Measurements from ENCODE around the gene SENP5. TPM values are rescaled to one million over a fixed set of nuclear protein-coding genes. Genes with fewer than 3 reads are reported as not detected.
"Not testable (repeated sequence)": the region's sequence is repeated elsewhere in the genome, so short reads cannot be mapped to it uniquely, and the experiment has no call there.

SENP5 gene
- total RNA-seq = 10 to 100 TPM; 15.8 to 41.6 (median 23.9) TPM
- 10 to 100 TPM in 1 of 3 donors, 1 to 10 TPM in 2; 9.1 to 12.3 (median 10.0) TPM for polyA plus RNA-seq
- long read RNA-seq, donor 1, full-length matches to known transcripts = 3 of 44 reads
- long read RNA-seq, donor 1, partial matches to known transcripts = 41 of 44 reads
- long read RNA-seq, donor 1, other reads (novel, unspliced or antisense) = 0 of 44 reads
- long read RNA-seq, donor 2, full-length matches to known transcripts = 1 of 1 reads
- long read RNA-seq, donor 2, partial matches to known transcripts = 0 of 1 reads
- long read RNA-seq, donor 2, other reads (novel, unspliced or antisense) = 0 of 1 reads
- long read RNA-seq, donor 3, partial matches to known transcripts = 6 of 8 reads
- long read RNA-seq, donor 3, other reads (novel, unspliced or antisense) = 0 of 8 reads
- long read RNA-seq, donor 4, partial matches to known transcripts = 0 of 20 reads
- long read RNA-seq, donor 4, other reads (novel, unspliced or antisense) = 20 of 20 reads
- long read RNA-seq, donor 5, full-length matches to known transcripts = 3 of 4 reads
- long read RNA-seq, donor 5, partial matches to known transcripts = 0 of 4 reads
- long read RNA-seq, donor 5, other reads (novel, unspliced or antisense) = 1 of 4 reads
- long read RNA-seq, donor 6, partial matches to known transcripts = 0 of 7 reads
- long read RNA-seq, donor 6, other reads (novel, unspliced or antisense) = 7 of 7 reads
- long read RNA-seq, donor 7, full-length matches to known transcripts = 1 of 1 reads
- long read RNA-seq, donor 7, partial matches to known transcripts = 0 of 1 reads
- long read RNA-seq, donor 7, other reads (novel, unspliced or antisense) = 0 of 1 reads
- long read RNA-seq, donor 8, full-length matches to known transcripts = 3 of 12 reads
- long read RNA-seq, donor 8, partial matches to known transcripts = 9 of 12 reads
- long read RNA-seq, donor 8, other reads (novel, unspliced or antisense) = 0 of 12 reads
- long read RNA-seq, donor 9, full-length matches to known transcripts = 1 of 1 reads
- long read RNA-seq, donor 9, partial matches to known transcripts = 0 of 1 reads
- long read RNA-seq, donor 9, other reads (novel, unspliced or antisense) = 0 of 1 reads
- long read RNA-seq, donor 10, partial matches to known transcripts = 0 of 2 reads
- long read RNA-seq, donor 10, other reads (novel, unspliced or antisense) = 0 of 2 reads

GRCh38 chr3:196867507-196868296, at the start of gene SENP5:
TSS of gene SENP5 (plus strand) at chr3:196867920. CDS start at chr3:196885182, 17,262 bp downstream.
- H3K4me1 ChIP-seq (replicated peaks in 1 of 2) = peaks cover 9 to 22% of the 10 kb centered on the region in 2 donors
- H3K9me3 ChIP-seq (replicated peaks in 1 of 3) = no peaks in the 10 kb centered on the region
- H3K36me3 ChIP-seq (replicated peaks in 1 of 2) = no peaks in the 10 kb centered on the region
- 1 to 2% (median 2%) methylated on average over 16 to 93 of the region's 93 CpGs for WGBS, 4 donors
- TF ChIP-seq POLR2A (IDR thresholded peaks at IDR 0.05) = peak; percentile 97
- TF ChIP-seq, protein P1, sequence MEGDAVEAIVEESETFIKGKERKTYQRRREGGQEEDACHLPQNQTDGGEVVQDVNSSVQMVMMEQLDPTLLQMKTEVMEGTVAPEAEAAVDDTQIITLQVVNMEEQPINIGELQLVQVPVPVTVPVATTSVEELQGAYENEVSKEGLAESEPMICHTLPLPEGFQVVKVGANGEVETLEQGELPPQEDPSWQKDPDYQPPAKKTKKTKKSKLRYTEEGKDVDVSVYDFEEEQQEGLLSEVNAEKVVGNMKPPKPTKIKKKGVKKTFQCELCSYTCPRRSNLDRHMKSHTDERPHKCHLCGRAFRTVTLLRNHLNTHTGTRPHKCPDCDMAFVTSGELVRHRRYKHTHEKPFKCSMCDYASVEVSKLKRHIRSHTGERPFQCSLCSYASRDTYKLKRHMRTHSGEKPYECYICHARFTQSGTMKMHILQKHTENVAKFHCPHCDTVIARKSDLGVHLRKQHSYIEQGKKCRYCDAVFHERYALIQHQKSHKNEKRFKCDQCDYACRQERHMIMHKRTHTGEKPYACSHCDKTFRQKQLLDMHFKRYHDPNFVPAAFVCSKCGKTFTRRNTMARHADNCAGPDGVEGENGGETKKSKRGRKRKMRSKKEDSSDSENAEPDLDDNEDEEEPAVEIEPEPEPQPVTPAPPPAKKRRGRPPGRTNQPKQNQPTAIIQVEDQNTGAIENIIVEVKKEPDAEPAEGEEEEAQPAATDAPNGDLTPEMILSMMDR (IDR thresholded peaks at IDR 0.05) = no peak
- DNase-seq = peak; percentile 89 to 94 (median 91)
- H3K27ac ChIP-seq = peak within 1 kb of the TSS; percentile 80 to 99 (median 97)
- peak within 1 kb of the TSS; percentile 75 to 100 (median 94) for H3K4me3 ChIP-seq
- intact Hi-C loops (cut with DNase I) = no loop called here
- no peaks in the 10 kb centered on the region for H3K27me3 ChIP-seq

DNA sequence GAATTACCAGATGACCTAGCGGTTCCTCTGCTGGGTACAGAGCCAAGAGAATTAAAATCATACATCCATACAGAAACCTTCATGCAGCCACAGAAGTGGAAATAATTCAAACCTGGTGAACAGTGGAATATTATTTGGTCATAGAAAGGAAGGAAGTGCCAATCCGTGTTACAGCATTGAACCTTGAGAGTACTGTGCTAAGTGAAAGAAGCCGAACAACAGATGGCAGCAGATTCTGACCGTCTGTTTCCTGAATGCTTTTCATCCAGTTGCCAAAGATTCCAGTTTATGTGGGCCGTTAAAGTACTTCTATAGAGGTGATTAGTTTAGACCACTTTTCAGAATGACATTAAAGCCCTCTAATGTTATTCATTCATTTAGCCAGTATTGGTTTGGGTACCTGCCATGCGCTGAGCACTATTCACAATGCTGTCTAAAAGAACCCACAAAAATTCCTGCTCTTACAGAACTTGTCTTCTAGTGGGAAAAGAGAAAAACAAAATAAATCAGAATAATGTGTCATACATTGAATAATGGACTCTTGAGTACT, 45.8 kb upstream of the SENP5 start:
- Histone ChIP-seq H3K9me3 (replicated peaks in 1 of 3) (no peaks in the 10 kb centered on the region), H3K27me3 (no peaks in the 10 kb centered on the region), H3K36me3 (replicated peaks in 1 of 2) (peaks cover 0 to 75% of the 10 kb centered on the region in 2 donors), H3K27ac (no peak overlapping the region), H3K4me1 (replicated peaks in 1 of 2) (no peaks in the 10 kb centered on the region), H3K4me3 (no peak overlapping the region)
- TF ChIP-seq, protein P1 (IDR thresholded peaks at IDR 0.05) = no peak
- TF ChIP-seq POLR2A (IDR thresholded peaks at IDR 0.05) = no peak
- DNase-seq = no peak
- WGBS, 4 donors = 93 to 96% (median 94%) methylated on average over 6 of the region's 6 CpGs
- intact Hi-C loops (cut with DNase I) = no loop called here

GRCh38 chr3:196829651-196830050, 38.1 kb upstream of the SENP5 start:
- intact Hi-C loops (cut with DNase I); DNase-seq; H3K27ac ChIP-seq; H3K9me3 ChIP-seq (replicated peaks in 1 of 3); H3K27me3 ChIP-seq; H3K4me3 ChIP-seq; H3K4me1 ChIP-seq (replicated peaks in 1 of 2): not testable (repeated sequence)
- peaks cover 0 to 41% of the 10 kb centered on the region in 2 donors for H3K36me3 ChIP-seq (replicated peaks in 1 of 2)
- 93 to 99% (median 94%) methylated on average over 3 of the region's 3 CpGs for WGBS, 4 donors

GRCh38 chr3:196835086-196835485, 32.6 kb upstream of the SENP5 start:
- intact Hi-C loops (cut with DNase I) = loop anchor here in 1 of 2 donors (5.0 kb wide), 1 partner anchor 132 kb away; the partner anchor contains the start of gene PIGZ
- no peaks in the 10 kb centered on the region for H3K9me3 ChIP-seq (replicated peaks in 1 of 3)
- DNase-seq = no peak
- H3K4me1 ChIP-seq (replicated peaks in 1 of 2) = no peaks in the 10 kb centered on the region
- no peaks in the 10 kb centered on the region for H3K27me3 ChIP-seq
- H3K4me3 ChIP-seq = no peak overlapping the region
- no peak overlapping the region for H3K27ac ChIP-seq
- peaks cover 0 to 12% of the 10 kb centered on the region in 2 donors for H3K36me3 ChIP-seq (replicated peaks in 1 of 2)
- 60 to 70% (median 61%) methylated on average over 8 of the region's 8 CpGs for WGBS, 4 donors
- TF ChIP-seq POLR2A (IDR thresholded peaks at IDR 0.05) = no peak
- TF ChIP-seq, protein P1 (IDR thresholded peaks at IDR 0.05) = no peak

DNA sequence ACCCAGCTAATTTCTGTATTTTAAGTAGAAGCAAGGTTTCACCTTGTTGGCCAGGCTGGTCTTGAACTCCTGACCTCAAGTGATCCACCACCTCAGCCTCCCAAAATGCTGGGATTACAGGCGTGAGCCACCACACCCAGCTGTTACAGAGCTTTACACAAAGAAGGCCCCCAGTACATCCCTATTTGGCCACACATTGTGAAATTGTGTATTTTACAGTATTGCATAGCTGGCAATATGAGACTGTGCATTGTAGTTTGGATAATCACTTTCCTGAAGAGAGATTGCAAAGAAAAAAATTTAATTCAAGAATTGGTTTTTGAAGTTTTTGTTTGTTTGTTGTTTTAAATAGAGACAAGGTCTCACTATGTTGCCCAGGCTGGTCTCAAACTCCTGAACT, 31.1 kb upstream of the SENP5 start:
- intact Hi-C loops (cut with DNase I) = loop anchor here in 1 of 2 donors (5.0 kb wide), 1 partner anchor 131 kb away; the partner anchor contains the start of gene PIGZ
- 76 to 93% (median 92%) methylated on average over 1 of the region's 1 CpG for WGBS, 4 donors
- not testable (repeated sequence) for H3K4me3 ChIP-seq

More for the DNA sequence above, 31.1 kb upstream of the SENP5 start:
- not testable (repeated sequence) for DNase-seq; H3K9me3 ChIP-seq (replicated peaks in 1 of 3); H3K27me3 ChIP-seq; H3K4me1 ChIP-seq (replicated peaks in 1 of 2); H3K27ac ChIP-seq; H3K36me3 ChIP-seq (replicated peaks in 1 of 2)
